ENCODE measurements around the gene RASL10B.

GRCh38 chr17:35727635-35728034, 3.8 kb upstream of the RASL10B start:
- TF ChIP-seq CTCF (IDR thresholded peaks at IDR 0.05): no peak
- TF ChIP-seq POLR2A (IDR thresholded peaks at IDR 0.05): no peak
